Transverse colon (tissue), 3 donors: ENCODE data around the gene UBXN1.

ENCODE experiments used
- POLR2A ChIP-seq: fragments of 450-650 bp; IDR thresholded peaks from one replicate; pipeline ENCODE4 v1.6.1; 2016; ENCODE audit warnings: antibody characterized with exemption, mild to moderate bottlenecking, moderate library complexity
- TF ChIP-seq, protein P1 (sequence below), 5 experiments: fragments of 200-600 bp in 3 of 5; fragments of 450-650 bp in 2 of 5; sonication (generic) in 3 of 5; IDR thresholded peaks; 1 replicate in 2 of 5; 2 replicates in 3 of 5; pipeline ENCODE4 v1.5.1; 2016 to 2017; ENCODE audit warnings: antibody characterized with exemption in 5 of 5, inconsistent platforms in 3 of 5, mild to moderate bottlenecking in 2 of 5, moderate library complexity in 1 of 5

DNA sequence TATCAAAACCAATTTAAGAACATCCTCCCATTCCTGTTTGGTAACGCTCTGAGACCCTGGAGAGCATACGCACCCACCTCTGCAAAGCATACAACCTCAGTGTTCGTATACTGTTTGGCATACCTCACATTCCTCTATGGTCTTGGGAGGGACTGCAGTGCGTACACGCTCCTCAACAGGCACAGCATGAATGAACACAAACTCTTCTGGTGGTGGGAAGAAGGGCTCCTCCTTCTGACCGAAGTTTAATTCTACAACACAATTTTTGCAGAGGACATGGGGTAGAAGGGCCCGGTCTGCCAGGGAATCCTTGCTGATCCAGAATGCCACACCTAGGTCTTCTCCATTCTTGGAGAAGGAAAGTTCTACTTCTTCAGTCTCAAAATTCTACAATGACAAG, 43.1 kb upstream of the UBXN1 start:
- TF ChIP-seq, protein P1, sequence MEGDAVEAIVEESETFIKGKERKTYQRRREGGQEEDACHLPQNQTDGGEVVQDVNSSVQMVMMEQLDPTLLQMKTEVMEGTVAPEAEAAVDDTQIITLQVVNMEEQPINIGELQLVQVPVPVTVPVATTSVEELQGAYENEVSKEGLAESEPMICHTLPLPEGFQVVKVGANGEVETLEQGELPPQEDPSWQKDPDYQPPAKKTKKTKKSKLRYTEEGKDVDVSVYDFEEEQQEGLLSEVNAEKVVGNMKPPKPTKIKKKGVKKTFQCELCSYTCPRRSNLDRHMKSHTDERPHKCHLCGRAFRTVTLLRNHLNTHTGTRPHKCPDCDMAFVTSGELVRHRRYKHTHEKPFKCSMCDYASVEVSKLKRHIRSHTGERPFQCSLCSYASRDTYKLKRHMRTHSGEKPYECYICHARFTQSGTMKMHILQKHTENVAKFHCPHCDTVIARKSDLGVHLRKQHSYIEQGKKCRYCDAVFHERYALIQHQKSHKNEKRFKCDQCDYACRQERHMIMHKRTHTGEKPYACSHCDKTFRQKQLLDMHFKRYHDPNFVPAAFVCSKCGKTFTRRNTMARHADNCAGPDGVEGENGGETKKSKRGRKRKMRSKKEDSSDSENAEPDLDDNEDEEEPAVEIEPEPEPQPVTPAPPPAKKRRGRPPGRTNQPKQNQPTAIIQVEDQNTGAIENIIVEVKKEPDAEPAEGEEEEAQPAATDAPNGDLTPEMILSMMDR (IDR thresholded peaks at IDR 0.05): no peak
- no peak for TF ChIP-seq POLR2A
